Endothelial cell of umbilical vein (primary cell): Measurements from ENCODE around the gene CHN2. TPM values are rescaled to one million over a fixed set of nuclear protein-coding genes. Genes with fewer than 3 reads are reported as not detected.

Experiments
- BruUV-seq: library from RNA; stranded (reverse); fragments of 400-500 nt; replicated peaks from 2 replicates; lab custom pipeline; 2021; lab: Mats Ljungman, UMichigan
- CTCF ChIA-PET: fragments of 300-600, 350-600 bp; sonication (Branson Sonifier 250); formaldehyde crosslinking; loops from one replicate; lab custom pipeline; 2021; ENCODE audit warnings: antibody characterized with exemption, inconsistent platforms; lab: Charles Lee
- POLR2A ChIA-PET: fragments of 300-600, 350-600 bp; sonication (Branson Sonifier 250); formaldehyde crosslinking; loops from one replicate; lab custom pipeline; 2021; ENCODE audit warnings: antibody characterized with exemption, inconsistent platforms; lab: Charles Lee
- DNase-seq: peaks from one replicate; pipeline ENCODE4 v3.0.0-alpha.2; 2011; ENCODE audit warnings: low read depth, low spot score
- FAIRE-seq: peaks from 2 replicates; lab custom pipeline; 2011; peaks lifted over from hg19 to GRCh38; lab: Jason Lieb, UNC
- H2AFZ ChIP-seq: 2 replicates; pipeline ENCODE4 v1.6.0; 2012; ENCODE audit warnings: low read depth, low read length, control low read depth, inconsistent platforms
- H3K27ac ChIP-seq: 2 replicates; pipeline ENCODE4 v1.5.1; 2011; ENCODE audit warnings: low read depth, mild to moderate bottlenecking, control low read depth, low read length, moderate library complexity; ENCODE audit not compliant: insufficient read depth
- H3K27me3 ChIP-seq, 2 experiments: 2 replicates each; pipeline versions ENCODE4 v1.6.0 to v1.6.1; 2011; ENCODE audit warnings: low read length in 2 of 2, mixed read lengths in 1 of 2; ENCODE audit not compliant: control insufficient read depth in 2 of 2, insufficient read depth in 2 of 2
- H3K36me3 ChIP-seq, 2 experiments: 2 replicates in 1 of 2; 3 replicates in 1 of 2; pipeline ENCODE4 v1.5.1; 2011; ENCODE audit warnings: low read length in 2 of 2, mild to moderate bottlenecking in 1 of 2, moderate library complexity in 1 of 2; ENCODE audit not compliant: control insufficient read depth in 2 of 2, insufficient read depth in 2 of 2; ENCODE audit errors: extremely low read depth in 1 of 2
- H3K4me1 ChIP-seq: 3 replicates; pipeline ENCODE4 v1.5.1; 2011; ENCODE audit warnings: mild to moderate bottlenecking, low read length; ENCODE audit not compliant: control insufficient read depth, insufficient read depth; ENCODE audit errors: extremely low read depth
- H3K4me2 ChIP-seq: 2 replicates; pipeline ENCODE4 v1.6.1; 2011; ENCODE audit warnings: low read length, control low read depth, mixed read lengths; ENCODE audit not compliant: insufficient read depth
- H3K4me3 ChIP-seq, 3 experiments: fragments of 200-600 bp in 1 of 3; sonication (generic), shearing (Covaris generic) in 1 of 3; replicated peaks in 1 of 3; 2 replicates each; pipeline ENCODE4 v1.5.1; 2011 to 2016; ENCODE audit warnings: control low read depth in 3 of 3, low read length in 3 of 3, mild to moderate bottlenecking in 2 of 3, inconsistent platforms in 1 of 3, low read depth in 1 of 3, moderate library complexity in 1 of 3; ENCODE audit not compliant: insufficient read depth in 1 of 3
- H3K79me2 ChIP-seq: 2 replicates; pipeline ENCODE4 v1.6.0; 2012; ENCODE audit warnings: low read length, inconsistent platforms; ENCODE audit not compliant: control insufficient read depth, insufficient read depth
- H3K9ac ChIP-seq: replicated peaks from 2 replicates; pipeline ENCODE3; 2011; ENCODE audit warnings: low read length, control low read depth; ENCODE audit not compliant: insufficient read depth; ENCODE audit errors: extremely low read depth
- H3K9me1 ChIP-seq: replicated peaks from 3 replicates; pipeline ENCODE4 v1.6.0; 2011; ENCODE audit warnings: mild to moderate bottlenecking, low read length; ENCODE audit not compliant: control insufficient read depth, insufficient read depth; ENCODE audit errors: extremely low read depth
- H3K9me3 ChIP-seq: replicated peaks from 2 replicates; pipeline ENCODE4 v1.5.1; 2012; ENCODE audit warnings: low read length, inconsistent platforms; ENCODE audit not compliant: control insufficient read depth, insufficient read depth
- H4K20me1 ChIP-seq: replicated peaks from 2 replicates; pipeline ENCODE3; 2011; ENCODE audit warnings: mild to moderate bottlenecking, low read length; ENCODE audit not compliant: control insufficient read depth, insufficient read depth; ENCODE audit errors: extremely low read depth
- CTCF ChIP-seq, 2 donors: IDR thresholded peaks; 1 replicate in 1 of 2; 2 replicates in 1 of 2; pipeline ENCODE4 v1.5.1; 2011; ENCODE audit warnings: low read length in 2 of 2, mild to moderate bottlenecking in 2 of 2, moderate library complexity in 2 of 2, control low read depth in 1 of 2, inconsistent platforms in 1 of 2, low read depth in 1 of 2; ENCODE audit not compliant: insufficient read depth in 1 of 2; ENCODE audit errors: extremely low read depth in 1 of 2
- EZH2 ChIP-seq: IDR thresholded peaks from 2 replicates; pipeline ENCODE4 v1.6.1; 2012; ENCODE audit warnings: borderline replicate concordance, low read depth, mild to moderate bottlenecking, moderate library complexity, low read length, inconsistent platforms; ENCODE audit not compliant: severe bottlenecking
- FOS ChIP-seq: IDR thresholded peaks from 2 replicates; pipeline ENCODE4 v1.6.1; 2011; ENCODE audit warnings: mild to moderate bottlenecking, low read length, moderate library complexity, borderline replicate concordance; ENCODE audit not compliant: insufficient read depth
- GATA2 ChIP-seq: IDR thresholded peaks from 2 replicates; pipeline ENCODE4 v1.7.0; 2011; ENCODE audit warnings: low read depth, mild to moderate bottlenecking, moderate library complexity, mixed read lengths, low read length; ENCODE audit not compliant: insufficient read length, insufficient read depth
- JUN ChIP-seq: IDR thresholded peaks from 2 replicates; pipeline ENCODE4 v1.6.1; 2011; ENCODE audit warnings: borderline replicate concordance, low read depth; ENCODE audit not compliant: insufficient read length, insufficient read depth
- MAX ChIP-seq: IDR thresholded peaks from 2 replicates; pipeline ENCODE4 v1.6.1; 2011; ENCODE audit not compliant: insufficient read depth, insufficient read length
- MYC ChIP-seq: IDR thresholded peaks from one replicate; pipeline ENCODE4 v1.6.1; 2011; ENCODE audit warnings: mild to moderate bottlenecking, low read depth, low read length
- POLR2A ChIP-seq: IDR thresholded peaks from 2 replicates; pipeline ENCODE4 v1.6.1; 2012; ENCODE audit warnings: low read depth, mild to moderate bottlenecking, control low read depth, low read length
- POLR2AphosphoS5 ChIP-seq: IDR thresholded peaks from 2 replicates; pipeline ENCODE4 v1.6.1; 2012; ENCODE audit warnings: low read depth, mild to moderate bottlenecking, control low read depth, low read length, moderate library complexity; ENCODE audit not compliant: insufficient read depth
- dilution Hi-C: fragments of 300-500 bp; cut with MboI; formaldehyde crosslinking; loops from one replicate; pipeline ENCODE4 v1.15.0; 2019; ENCODE audit warnings: low sequenced_read_pairs; ENCODE audit not compliant: extremely low pct_ligation_motif_present
- intact Hi-C: fragments of 100-400 bp; cut with micrococcal nuclease; formaldehyde crosslinking; loops from one replicate; pipeline ENCODE4 v1.10.0; 2022
- polyA plus RNA-seq, 4 experiments: library from polyadenylated mRNA; depleted of rRNA in 3 of 4; stranded (reverse) in 3 of 4; unstranded in 1 of 4; fragments of >200 nt; gene quantifications; 2 replicates each; pipeline versions ENCODE4 v1.2.1 to v1.2.3, GENCODE V29; 2011 to 2012; ENCODE audit warnings: missing spikeins in 1 of 4
- total RNA-seq: library from RNA; stranded (reverse); gene quantifications from 2 replicates; pipeline ENCODE4 v1.2.3, GENCODE V29; 2021

CHN2 gene
- total and polyA plus RNA-seq, 2 donors (not counting 3 experiments of a cell fraction or from before 2014, with no cell fraction given): 1.4 to 5.0 TPM

GRCh38 chr7:29194206-29194593 is 375 bp upstream of the CHN2 start:
- peaks cover 14 to 33% of the 10 kb centered on the region in 2 experiments for H3K27me3 ChIP-seq
- no peaks in the 10 kb centered on the region for H3K36me3 ChIP-seq
- peak overlapping the region; percentile 72 to 88 (median 74) for H3K4me3 ChIP-seq
- no TSS peak for BruUV-seq
- no peaks in the 10 kb centered on the region for H4K20me1 ChIP-seq
- intact Hi-C loops: loop anchor here (1.0 to 2.0 kb wide), 4 partner anchors 71 to 267 kb away; no protein-coding TSS in a partner anchor
- ChIA-PET CTCF (interaction anchor here (0.6 to 2.4 kb wide), 7 partner anchors 61 to 272 kb away, joined by 3 to 8 read pairs (median 4); no protein-coding TSS in a partner anchor), POLR2A (no interaction called here)
- peaks cover 8% of the 10 kb centered on the region for H3K4me1 ChIP-seq
- H3K9me1 ChIP-seq: no peaks in the 10 kb centered on the region
- H3K9me3 ChIP-seq: no peaks in the 10 kb centered on the region
- H3K79me2 ChIP-seq: no peaks in the 10 kb centered on the region
- H2AFZ ChIP-seq: peak overlapping the region; percentile 76
- H3K27ac ChIP-seq: no peak overlapping the region
- dilution Hi-C loops: no loop called here
- peak overlapping the region; percentile 49 for H3K9ac ChIP-seq
- FAIRE-seq (no peak), DNase-seq (no peak)
- peak overlapping the region; percentile 87 for H3K4me2 ChIP-seq
- TF ChIP-seq CTCF (IDR thresholded peaks at IDR 0.05; ENCODE audit: extremely low read depth in 1 of 2, insufficient read depth in 1 of 2, low read depth in 1 of 2, low read length in 2 of 2) (peak in 1 of 2 donors; percentile 0), MAX (no peak)

GRCh38 chr7:29196191-29196590 is 1.6 kb downstream of the CHN2 start:
- ChIA-PET CTCF (interaction anchor here (0.9 to 2.4 kb wide), 2 partner anchors 90 to 213 kb away, joined by 3 to 8 read pairs; no protein-coding TSS in a partner anchor), POLR2A (no interaction called here)
- FAIRE-seq: no peak
- Histone ChIP-seq H2AFZ (no peak overlapping the region), H4K20me1 (no peaks in the 10 kb centered on the region), H3K36me3 (no peaks in the 10 kb centered on the region), H3K79me2 (no peaks in the 10 kb centered on the region), H3K9me3 (no peaks in the 10 kb centered on the region), H3K9ac (no peak overlapping the region), H3K27ac (no peak overlapping the region), H3K27me3 (peaks cover 19 to 33% of the 10 kb centered on the region in 2 experiments), H3K4me2 (no peak overlapping the region), H3K4me1 (peaks cover 8% of the 10 kb centered on the region), H3K4me3 (no peak overlapping the region), H3K9me1 (no peaks in the 10 kb centered on the region)
- TF ChIP-seq CTCF (IDR thresholded peaks at IDR 0.05; ENCODE audit: extremely low read depth in 1 of 2, insufficient read depth in 1 of 2, low read depth in 1 of 2, low read length in 2 of 2) (no peak), GATA2 (no peak), MYC (no peak), POLR2A (no peak), POLR2AphosphoS5 (no peak), EZH2 (no peak), JUN (no peak), FOS (no peak), MAX (no peak)
- dilution Hi-C loops: no loop called here
- DNase-seq: no peak
- intact Hi-C loops: no loop called here
- BruUV-seq: no TSS peak
